HG03039 (cell line): ENCODE measurements around the gene MAOA.
"Not testable (repeated sequence)": the region's sequence is repeated elsewhere in the genome, so short reads cannot be mapped to it uniquely, and the experiment has no call there.

Source experiments
- ATAC-seq: cut with Tn5 transposase; IDR thresholded peaks from one replicate; pipeline ENCODE4 v1.9.1; 2021; ENCODE audit warnings: mild to moderate bottlenecking, moderate library complexity; ENCODE audit not compliant: unreplicated experiment

MAOA gene

GRCh38 chrX:43661521-43662240 is 5.6 kb downstream of the MAOA start:
- ATAC-seq: no peak

- ATAC-seq: no peak
Observed at GRCh38 chrX:43663173-43663572, 7.1 kb downstream of the MAOA start.

- ATAC-seq: no peak
Observed at GRCh38 chrX:43664258-43664657, 8.2 kb downstream of the MAOA start.

GRCh38 chrX:43664708-43665107 is 8.6 kb downstream of the MAOA start:
- no peak for ATAC-seq

- ATAC-seq: no peak
Observed at GRCh38 chrX:43666311-43666912, 10.3 kb downstream of the MAOA start.

GRCh38 chrX:43675965-43676628 is 20.0 kb downstream of the MAOA start:
- not testable (repeated sequence) for ATAC-seq

- ATAC-seq: no peak
Observed at GRCh38 chrX:43676971-43677572, 21.0 kb downstream of the MAOA start.

GRCh38 chrX:43677993-43678392 is 21.9 kb downstream of the MAOA start:
- no peak for ATAC-seq

GRCh38 chrX:43679058-43679457 is 23.0 kb downstream of the MAOA start:
- ATAC-seq: no peak

- no peak for ATAC-seq
Observed at GRCh38 chrX:43679778-43680177, 23.7 kb downstream of the MAOA start.

- no peak for ATAC-seq
Observed at GRCh38 chrX:43682726-43683125, 26.6 kb downstream of the MAOA start.

- ATAC-seq: no peak
Observed at GRCh38 chrX:43685221-43685620, 29.1 kb downstream of the MAOA start.

- ATAC-seq: no peak
Observed at GRCh38 chrX:43688586-43688985, 32.5 kb downstream of the MAOA start.

- no peak for ATAC-seq
Observed at GRCh38 chrX:43693602-43694406, 37.7 kb downstream of the MAOA start.

- ATAC-seq: no peak
Observed at GRCh38 chrX:43699475-43699874, 43.4 kb downstream of the MAOA start.

- ATAC-seq: no peak
Observed at GRCh38 chrX:43702079-43702524, 46.0 kb downstream of the MAOA start.

- ATAC-seq: no peak
Observed at GRCh38 chrX:43702660-43703059, 46.6 kb downstream of the MAOA start.

- no peak for ATAC-seq
Observed at GRCh38 chrX:43703211-43703791, 47.2 kb downstream of the MAOA start.

GRCh38 chrX:43706786-43707370 is 50.8 kb downstream of the MAOA start:
- ATAC-seq: no peak
